Fibroblast of the aortic adventitia (primary cell): ENCODE measurements around the gene IFRD1. TPM values are rescaled to one million over a fixed set of nuclear protein-coding genes. Genes with fewer than 3 reads are reported as not detected.
"Not testable (repeated sequence)": the region's sequence is repeated elsewhere in the genome, so short reads cannot be mapped to it uniquely, and the experiment has no call there.

ENCODE experiments used
- DNase-seq: peaks from one replicate; pipeline ENCODE4 v3.0.0-alpha.2; 2010; ENCODE audit warnings: low read depth
- H3K4me3 ChIP-seq: 2 replicates; pipeline ENCODE4 v1.5.1; 2011; ENCODE audit warnings: low read depth, mild to moderate bottlenecking, control low read depth, low read length, moderate library complexity
- CTCF ChIP-seq: IDR thresholded peaks from 2 replicates; pipeline ENCODE4 v1.5.1; 2011; ENCODE audit warnings: mild to moderate bottlenecking, low read length, control low read depth, inconsistent platforms; ENCODE audit not compliant: insufficient read depth
- total RNA-seq: library from RNA; depleted of rRNA; stranded (reverse); fragments of >200 nt; gene quantifications from 2 replicates; pipeline ENCODE4 v1.2.3, GENCODE V29; 2012; ENCODE audit warnings: low replicate concordance

The IFRD1 gene
- total RNA-seq, 1 donor: 49.5 TPM

GRCh38 chr7:112449353-112449752 is 907 bp upstream of the IFRD1 start:
- no peak for TF ChIP-seq CTCF
- DNase-seq: peak; percentile 29
- H3K4me3 ChIP-seq: peak overlapping the region; percentile 97

- peak overlapping the region; percentile 97 for H3K4me3 ChIP-seq
- TF ChIP-seq CTCF: no peak
- peak; percentile 97 for DNase-seq
These were observed 824 bp downstream of the IFRD1 start for GRCh38 chr7:112450807-112451761.

- H3K4me3 ChIP-seq: peak overlapping the region; percentile 97
- peak; percentile 59 for TF ChIP-seq CTCF
- DNase-seq: peak; percentile 82
These were observed 2.0 kb downstream of the IFRD1 start for GRCh38 chr7:112452102-112452888.

- TF ChIP-seq CTCF: no peak
- peak overlapping the region; percentile 50 for H3K4me3 ChIP-seq
- peak; percentile 76 for DNase-seq
These were observed 3.4 kb downstream of the IFRD1 start for GRCh38 chr7:112453505-112454171.

- DNase-seq: not testable (repeated sequence)
- H3K4me3 ChIP-seq: peak overlapping the region; percentile 37
These were observed 3.9 kb downstream of the IFRD1 start for GRCh38 chr7:112454191-112454590.

GRCh38 chr7:112459645-112460044 is 9.4 kb downstream of the IFRD1 start:
- no peak for DNase-seq
- no peak for TF ChIP-seq CTCF
- no peak overlapping the region for H3K4me3 ChIP-seq
